ENCODE measurements around the gene ATXN7L3B. TPM values are rescaled to one million over a fixed set of nuclear protein-coding genes. Genes with fewer than 3 reads are reported as not detected.
A peak's percentile ranks its signal among the peaks of the same experiment; 100 is the strongest.

Gene ATXN7L3B
- total and polyA plus RNA-seq, 7 experiments from 2014 or later: 25.6 to 51.6 (median 46.9) TPM

DNA sequence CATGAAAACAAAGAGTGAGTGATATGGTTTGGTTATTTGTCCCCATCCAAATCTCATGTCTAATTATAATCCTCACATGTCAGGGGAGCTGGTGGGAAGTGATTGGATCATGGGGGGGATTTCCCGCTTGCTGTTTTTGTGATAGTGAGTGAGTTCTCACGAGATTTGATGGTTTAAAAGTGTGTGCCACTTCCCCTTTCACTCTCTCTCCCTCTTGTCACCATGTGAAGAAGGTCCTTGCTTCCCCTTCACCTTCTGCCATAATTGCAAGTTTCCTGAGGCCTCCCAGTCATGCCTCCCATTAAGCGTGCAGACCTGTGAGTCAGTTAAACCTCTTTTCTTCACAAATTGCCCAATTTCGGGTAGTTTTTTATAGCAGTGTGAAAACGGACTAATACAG lies 2.1 kb upstream of the ATXN7L3B start:
- peaks cover 0 to 5% (median 0%) of the 10 kb centered on the region in 5 donors for H3K27me3 Mint-ChIP-seq
- peaks cover 0 to 15% (median 2%) of the 10 kb centered on the region in 11 donors for H3K9me3 Mint-ChIP-seq
- H3K4me3 Mint-ChIP-seq: no peak overlapping the region
- no peaks in the 10 kb centered on the region for H3K27me3 ChIP-seq (ENCODE audit: control insufficient read depth in 2 of 2, insufficient read depth in 2 of 2, low read length in 2 of 2)
- H3K4me1 ChIP-seq (ENCODE audit: control insufficient read depth in 2 of 2, insufficient read depth in 2 of 2, low read length in 2 of 2): peaks cover 22% of the 10 kb centered on the region in 2 donors
- POLR2A ChIA-PET: no interaction called here
- no peaks in the 10 kb centered on the region for H3K9me3 ChIP-seq (ENCODE audit: control insufficient read depth in 2 of 3, low read length in 3 of 3)
- no peak for ATAC-seq
- peaks cover 22 to 37% (median 31%) of the 10 kb centered on the region in 7 donors for H3K4me1 Mint-ChIP-seq
- peaks cover 0 to 13% (median 0%) of the 10 kb centered on the region in 3 experiments for H3K36me3 ChIP-seq (ENCODE audit: control insufficient read depth in 2 of 3, insufficient read depth in 3 of 3, low read length in 3 of 3)
- DNase-seq: no peak
- H3K36me3 Mint-ChIP-seq: peaks cover 13 to 29% (median 21%) of the 10 kb centered on the region in 5 donors
- CTCF ChIA-PET: no interaction called here
- intact Hi-C loops (cut with micrococcal nuclease): loop anchor here (5.0 kb wide), 4 partner anchors 942 to 1812 kb away; partner anchors contain the start of genes BBS10 (in 1 of the 2) and NAP1L1 (in 1 of the 2)
- no peak overlapping the region for H3K4me3 ChIP-seq (ENCODE audit: low read length)
- H3K27ac Mint-ChIP-seq: peak overlapping the region in 1 of 9 donors; percentile 14
- no peak overlapping the region for H3K27ac ChIP-seq (ENCODE audit: low read depth, low read length)

DNA sequence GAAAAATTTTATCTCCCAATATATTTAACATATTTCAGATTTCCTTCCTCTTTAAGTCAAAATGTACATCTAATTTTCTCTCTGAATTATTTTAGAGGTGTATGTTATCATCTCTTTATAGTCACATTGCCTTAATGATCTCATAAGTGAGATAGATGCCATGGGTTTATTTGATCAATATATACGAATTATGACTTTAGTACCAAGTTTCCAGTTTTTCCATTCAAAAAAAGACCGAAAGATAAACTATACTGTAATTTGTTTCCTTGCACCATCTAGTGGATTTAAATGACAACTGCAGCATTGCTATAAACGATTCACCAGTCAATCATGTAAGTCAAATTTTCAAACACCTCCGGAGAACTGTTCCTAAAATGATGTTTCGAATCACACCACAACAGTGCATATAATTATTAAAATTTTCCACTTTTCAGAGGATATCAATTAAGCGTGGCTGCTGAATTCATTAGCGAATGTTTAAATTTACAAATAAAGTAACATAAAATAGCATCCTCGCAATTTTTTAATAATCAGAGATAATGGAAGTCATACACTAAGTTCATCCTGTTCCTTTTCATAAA lies 419 bp upstream of the ATXN7L3B start:
- Histone ChIP-seq H3K27me3 (ENCODE audit: control insufficient read depth in 2 of 2, insufficient read depth in 2 of 2, low read length in 2 of 2) (no peaks in the 10 kb centered on the region), H3K4me1 (ENCODE audit: control insufficient read depth in 2 of 2, insufficient read depth in 2 of 2, low read length in 2 of 2) (peaks cover 27 to 32% of the 10 kb centered on the region in 2 donors), H3K4me3 (ENCODE audit: low read length) (peak overlapping the region; percentile 85), H3K9me3 (ENCODE audit: control insufficient read depth in 2 of 3, low read length in 3 of 3) (no peaks in the 10 kb centered on the region), H3K36me3 (ENCODE audit: control insufficient read depth in 2 of 3, insufficient read depth in 3 of 3, low read length in 3 of 3) (peaks cover 0 to 27% (median 0%) of the 10 kb centered on the region in 3 experiments), H3K27ac (ENCODE audit: low read depth, low read length) (peak overlapping the region; percentile 94)
- POLR2A ChIA-PET: interaction anchor here (1.6 kb wide), 1 partner anchor 1546 kb away, joined by 4 read pairs; no protein-coding TSS in a partner anchor
- peaks cover 0 to 24% (median 2%) of the 10 kb centered on the region in 11 donors for H3K9me3 Mint-ChIP-seq
- peak overlapping the region; percentile 96 to 100 (median 99) for H3K27ac Mint-ChIP-seq
- intact Hi-C loops (cut with micrococcal nuclease): loop anchor here (1.0 to 5.0 kb wide), 9 partner anchors 125 to 1810 kb away; partner anchors contain the start of genes KRR1 (in 2 of the 2), NAP1L1 (in 2 of the 2), BBS10 (in 1 of the 2) and GLIPR1L2 (in 1 of the 2)
- peak overlapping the region; percentile 87 to 99 (median 97) for H3K4me3 Mint-ChIP-seq
- H3K4me1 Mint-ChIP-seq: peaks cover 35 to 54% (median 48%) of the 10 kb centered on the region in 7 donors
- CTCF ChIA-PET: no interaction called here
- DNase-seq: peak in 4 of 9 donors; percentile 40 to 77 (median 70)
- ATAC-seq: peak; percentile 71
- no peaks in the 10 kb centered on the region for H3K27me3 Mint-ChIP-seq
- peaks cover 13 to 44% (median 34%) of the 10 kb centered on the region in 5 donors for H3K36me3 Mint-ChIP-seq

GRCh38 chr12:74538491-74539258 lies 1.0 kb downstream of the ATXN7L3B start:
- no peaks in the 10 kb centered on the region for H3K9me3 ChIP-seq (ENCODE audit: control insufficient read depth in 2 of 3, low read length in 3 of 3)
- H3K9me3 Mint-ChIP-seq: peaks cover 0 to 24% (median 2%) of the 10 kb centered on the region in 11 donors
- H3K4me3 Mint-ChIP-seq: peak overlapping the region; percentile 87 to 99 (median 97)
- peak overlapping the region; percentile 94 for H3K27ac ChIP-seq (ENCODE audit: low read depth, low read length)
- DNase-seq (peak in 8 of 9 donors; percentile 12 to 66 (median 50)), ATAC-seq (peak; percentile 30)
- ChIA-PET CTCF (no interaction called here), POLR2A (interaction anchor here (1.3 to 1.6 kb wide), 2 partner anchors 9 to 1545 kb away, joined by 3 to 4 read pairs; no protein-coding TSS in a partner anchor)
- H3K27ac Mint-ChIP-seq: peak overlapping the region; percentile 96 to 100 (median 99)
- intact Hi-C loops (cut with micrococcal nuclease): loop anchor here (5.0 kb wide), 4 partner anchors 939 to 1809 kb away; partner anchors contain the start of genes BBS10 (in 1 of the 2) and NAP1L1 (in 1 of the 2)
- no peaks in the 10 kb centered on the region for H3K27me3 Mint-ChIP-seq
- H3K4me1 ChIP-seq (ENCODE audit: control insufficient read depth in 2 of 2, insufficient read depth in 2 of 2, low read length in 2 of 2): peaks cover 27 to 32% of the 10 kb centered on the region in 2 donors
- peak overlapping the region; percentile 85 for H3K4me3 ChIP-seq (ENCODE audit: low read length)
- H3K36me3 Mint-ChIP-seq: peaks cover 13 to 44% (median 39%) of the 10 kb centered on the region in 5 donors
- H3K27me3 ChIP-seq (ENCODE audit: control insufficient read depth in 2 of 2, insufficient read depth in 2 of 2, low read length in 2 of 2): no peaks in the 10 kb centered on the region
- H3K36me3 ChIP-seq (ENCODE audit: control insufficient read depth in 2 of 3, insufficient read depth in 3 of 3, low read length in 3 of 3): peaks cover 0 to 27% (median 0%) of the 10 kb centered on the region in 3 experiments
- H3K4me1 Mint-ChIP-seq: peaks cover 39 to 65% (median 61%) of the 10 kb centered on the region in 7 donors

DNA sequence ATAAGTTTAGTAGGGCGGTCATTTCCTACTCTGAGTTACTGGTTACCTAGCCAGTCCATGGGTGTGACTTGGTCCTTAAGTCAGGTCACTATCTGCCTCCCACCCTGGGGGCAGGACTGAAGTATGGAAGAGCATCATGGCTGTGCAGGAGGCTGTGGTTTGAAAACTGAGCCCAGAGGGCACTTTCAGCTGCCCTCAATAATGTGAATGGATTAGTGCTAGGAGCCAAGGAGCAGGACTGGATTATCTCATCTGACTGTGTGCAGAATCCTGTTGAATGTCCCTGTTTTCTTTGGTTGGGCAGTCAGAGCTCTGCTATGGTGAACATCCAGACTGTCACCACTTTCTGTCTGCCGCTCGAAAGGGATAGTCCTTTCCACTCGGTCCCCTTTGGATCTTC lies 1.6 kb downstream of the ATXN7L3B start:
- no peak for ATAC-seq
- H3K9me3 ChIP-seq (ENCODE audit: control insufficient read depth in 2 of 3, low read length in 3 of 3): no peaks in the 10 kb centered on the region
- Mint-ChIP-seq H3K36me3 (peaks cover 13 to 44% (median 40%) of the 10 kb centered on the region in 5 donors), H3K27me3 (no peaks in the 10 kb centered on the region), H3K27ac (peak overlapping the region; percentile 96 to 100 (median 99)), H3K9me3 (peaks cover 0 to 24% (median 2%) of the 10 kb centered on the region in 11 donors), H3K4me3 (peak overlapping the region; percentile 87 to 99 (median 97)), H3K4me1 (peaks cover 39 to 67% (median 61%) of the 10 kb centered on the region in 7 donors)
- ChIA-PET POLR2A (no interaction called here), CTCF (no interaction called here)
- DNase-seq: no peak
- H3K4me3 ChIP-seq (ENCODE audit: low read length): peak overlapping the region; percentile 85
- H3K36me3 ChIP-seq (ENCODE audit: control insufficient read depth in 2 of 3, insufficient read depth in 3 of 3, low read length in 3 of 3): peaks cover 0 to 27% (median 0%) of the 10 kb centered on the region in 3 experiments
- H3K4me1 ChIP-seq (ENCODE audit: control insufficient read depth in 2 of 2, insufficient read depth in 2 of 2, low read length in 2 of 2): peaks cover 27 to 32% of the 10 kb centered on the region in 2 donors
- H3K27ac ChIP-seq (ENCODE audit: low read depth, low read length): peak overlapping the region; percentile 94
- no peaks in the 10 kb centered on the region for H3K27me3 ChIP-seq (ENCODE audit: control insufficient read depth in 2 of 2, insufficient read depth in 2 of 2, low read length in 2 of 2)
- intact Hi-C loops (cut with micrococcal nuclease): loop anchor here (5.0 kb wide), 4 partner anchors 938 to 1808 kb away; partner anchors contain the start of genes BBS10 (in 1 of the 2) and NAP1L1 (in 1 of the 2)

DNA sequence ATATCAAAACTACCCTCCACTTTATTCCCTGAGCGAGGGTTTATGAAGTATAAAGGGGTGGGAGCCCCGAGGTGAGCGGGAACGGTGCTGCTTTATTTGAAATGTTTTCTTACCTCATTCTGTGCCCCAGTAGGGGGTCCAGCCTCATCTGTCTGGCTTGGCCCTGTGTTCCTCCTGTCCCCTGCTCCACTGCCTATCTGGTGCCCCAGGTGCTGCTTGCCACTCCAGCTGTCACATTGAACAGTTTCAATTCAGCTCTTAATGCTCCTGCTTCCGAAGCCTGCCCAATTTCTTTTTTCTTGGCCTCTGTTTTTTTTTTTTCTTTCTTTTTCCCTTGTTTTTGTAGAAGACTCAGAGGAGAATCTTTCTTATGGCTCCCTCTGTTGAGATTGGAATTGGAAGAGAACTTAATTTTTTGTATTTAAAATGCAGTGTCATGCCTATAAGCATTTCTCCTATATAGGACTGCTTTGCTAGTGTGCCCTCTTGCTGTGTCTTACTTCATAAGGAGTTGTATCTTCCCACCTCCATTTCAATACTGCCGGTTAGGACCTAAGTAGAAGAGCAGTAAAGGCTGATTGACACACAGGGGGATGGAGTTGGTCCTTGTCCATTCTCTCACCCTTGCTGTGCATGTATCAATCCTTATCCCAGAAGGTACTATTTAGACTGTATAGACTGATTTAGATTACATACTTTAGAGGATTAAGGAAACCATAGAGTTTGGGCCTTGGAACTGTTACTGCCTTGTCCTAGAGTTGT lies 2.3 kb downstream of the ATXN7L3B start:
- CTCF ChIA-PET: no interaction called here
- Mint-ChIP-seq H3K36me3 (peaks cover 13 to 44% (median 40%) of the 10 kb centered on the region in 5 donors), H3K4me3 (peak overlapping the region; percentile 87 to 99 (median 97)), H3K27ac (peak overlapping the region; percentile 60 to 100 (median 98)), H3K4me1 (peaks cover 39 to 71% (median 61%) of the 10 kb centered on the region in 7 donors), H3K9me3 (peaks cover 0 to 24% (median 2%) of the 10 kb centered on the region in 11 donors), H3K27me3 (no peaks in the 10 kb centered on the region)
- Histone ChIP-seq H3K4me1 (ENCODE audit: control insufficient read depth in 2 of 2, insufficient read depth in 2 of 2, low read length in 2 of 2) (peaks cover 27 to 32% of the 10 kb centered on the region in 2 donors), H3K4me3 (ENCODE audit: low read length) (peak overlapping the region; percentile 85), H3K27ac (ENCODE audit: low read depth, low read length) (peak overlapping the region; percentile 94), H3K36me3 (ENCODE audit: control insufficient read depth in 2 of 3, insufficient read depth in 3 of 3, low read length in 3 of 3) (peaks cover 0 to 27% (median 0%) of the 10 kb centered on the region in 3 experiments), H3K27me3 (ENCODE audit: control insufficient read depth in 2 of 2, insufficient read depth in 2 of 2, low read length in 2 of 2) (no peaks in the 10 kb centered on the region), H3K9me3 (ENCODE audit: control insufficient read depth in 2 of 3, low read length in 3 of 3) (no peaks in the 10 kb centered on the region)
- no peak for ATAC-seq
- intact Hi-C loops (cut with micrococcal nuclease): loop anchor here (2.0 to 5.0 kb wide), 5 partner anchors 937 to 1809 kb away; partner anchors contain the start of genes BBS10 (in 2 of the 2) and NAP1L1 (in 1 of the 2)
- POLR2A ChIA-PET: no interaction called here
- DNase-seq: peak in 1 of 9 donors; percentile 1

Data from naive thymus-derived CD4-positive, alpha-beta T cell (primary cell).